Activated naive CD4-positive, alpha-beta T cell treated with anti-CD3 and anti-CD28 coated beads for 36 hours (primary cell): ENCODE data around the gene ISM1. TPM values are rescaled to one million over a fixed set of nuclear protein-coding genes. Genes with fewer than 3 reads are reported as not detected.
A peak's percentile ranks its signal among the peaks of the same experiment; 100 is the strongest.

ENCODE experiments used
- CTCF ChIA-PET: fragments of 350-600 bp; sonication (Branson Sonifier 250); formaldehyde crosslinking; loops from one replicate; lab custom pipeline; 2021; ENCODE audit warnings: antibody characterized with exemption; lab: Charles Lee
- DNase-seq: peaks from one replicate; pipeline ENCODE4 v3.0.0-alpha.2; 2020
- H3K27ac Mint-ChIP-seq: one replicate; pipeline ENCODE4 v1.8.0; 2021; ENCODE audit warnings: mild to moderate bottlenecking, mixed read lengths
- H3K27me3 Mint-ChIP-seq: one replicate; pipeline ENCODE4 v1.8.0; 2021; ENCODE audit warnings: low read depth, mixed read lengths
- H3K36me3 Mint-ChIP-seq: one replicate; pipeline ENCODE4 v1.8.0; 2021; ENCODE audit warnings: low read depth, mixed read lengths
- H3K4me1 Mint-ChIP-seq: one replicate; pipeline ENCODE4 v1.8.0; 2021; ENCODE audit warnings: low read depth, mixed read lengths
- H3K4me3 Mint-ChIP-seq: one replicate; pipeline ENCODE4 v1.8.0; 2021; ENCODE audit warnings: mild to moderate bottlenecking, moderate library complexity, mixed read lengths
- H3K9me3 Mint-ChIP-seq: one replicate; pipeline ENCODE4 v1.8.0; 2021; ENCODE audit warnings: mixed read lengths
- intact Hi-C: fragments of 100-400 bp; cut with micrococcal nuclease; formaldehyde crosslinking; loops from one replicate; pipeline ENCODE4 v1.15.1; 2023
- total RNA-seq, 2 experiments: library from RNA; stranded (reverse); gene quantifications; one replicate each; pipeline ENCODE4 v1.2.3, GENCODE V29; 2021

The ISM1 gene
- total RNA-seq, result under 1 TPM; 0.27 to 0.29 TPM

DNA sequence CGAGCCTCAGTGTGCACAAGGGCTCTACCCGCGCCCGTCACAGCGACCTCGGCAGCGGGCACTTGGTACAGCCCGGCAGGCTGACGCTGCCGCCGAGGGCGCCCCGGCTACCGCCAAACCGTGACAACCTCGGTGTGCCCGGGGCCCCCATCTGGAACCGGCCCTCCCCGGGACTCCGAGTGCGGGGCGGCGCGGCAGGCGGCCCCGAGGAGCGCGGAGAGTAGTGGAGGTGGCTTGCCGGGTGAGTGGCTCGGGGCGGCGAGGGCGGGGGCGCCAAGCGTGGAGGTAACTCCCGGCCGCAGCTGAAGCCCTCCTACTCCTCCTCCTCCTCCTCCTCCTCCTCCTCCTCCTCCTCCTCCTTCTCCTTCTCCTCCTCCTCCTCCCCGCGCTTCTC lies at the start of gene ISM1:
Gene ISM1 (plus strand): TSS at position 371 of the 394 bp plus-strand sequence. CDS start 503 bp downstream, outside the sequence.
- H3K9me3 Mint-ChIP-seq, result no peaks in the 10 kb centered on the region
- intact Hi-C loops, result loop anchor here (1.0 to 10.0 kb wide), 6 partner anchors 8 to 1326 kb away; partner anchors contain the start of genes ESF1, NDUFAF5 and TASP1
- CTCF ChIA-PET, result no interaction called here
- DNase-seq, result peak; percentile 32
- H3K4me1 Mint-ChIP-seq, result peaks cover 10% of the 10 kb centered on the region
- peak within 1 kb of the TSS; percentile 75 for H3K4me3 Mint-ChIP-seq
- H3K27me3 Mint-ChIP-seq, result peaks cover 35% of the 10 kb centered on the region
- H3K27ac Mint-ChIP-seq, result no peak within 1 kb of the TSS
- H3K36me3 Mint-ChIP-seq, result no peaks in the 10 kb centered on the region

DNA sequence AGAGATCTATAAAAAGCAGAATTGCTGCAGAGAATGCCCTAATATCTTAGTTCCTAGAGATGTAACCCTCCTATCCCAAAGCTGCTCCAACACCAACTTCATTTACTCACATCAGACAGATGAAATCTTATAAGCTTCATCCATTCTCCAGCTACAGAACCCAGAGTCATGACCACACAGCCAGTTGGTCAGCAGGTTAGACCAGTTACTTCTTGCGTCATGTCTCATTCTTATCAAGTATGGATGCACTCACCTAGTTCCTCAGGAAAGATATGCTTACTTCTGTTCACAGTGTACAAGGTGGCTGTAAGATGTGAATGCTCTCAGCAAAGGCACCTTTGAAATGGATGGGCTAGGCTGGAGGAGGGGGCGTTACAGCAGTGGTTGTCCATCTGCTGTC lies 47.9 kb upstream of the ISM1 start:
- CTCF ChIA-PET, result no interaction called here
- no peak for DNase-seq
- H3K4me1 Mint-ChIP-seq, result no peaks in the 10 kb centered on the region
- H3K36me3 Mint-ChIP-seq, result no peaks in the 10 kb centered on the region
- no peaks in the 10 kb centered on the region for H3K27me3 Mint-ChIP-seq
- H3K9me3 Mint-ChIP-seq, result peaks cover 3% of the 10 kb centered on the region
- intact Hi-C loops, result no loop called here
- H3K4me3 Mint-ChIP-seq, result no peak overlapping the region
- H3K27ac Mint-ChIP-seq, result no peak overlapping the region

DNA sequence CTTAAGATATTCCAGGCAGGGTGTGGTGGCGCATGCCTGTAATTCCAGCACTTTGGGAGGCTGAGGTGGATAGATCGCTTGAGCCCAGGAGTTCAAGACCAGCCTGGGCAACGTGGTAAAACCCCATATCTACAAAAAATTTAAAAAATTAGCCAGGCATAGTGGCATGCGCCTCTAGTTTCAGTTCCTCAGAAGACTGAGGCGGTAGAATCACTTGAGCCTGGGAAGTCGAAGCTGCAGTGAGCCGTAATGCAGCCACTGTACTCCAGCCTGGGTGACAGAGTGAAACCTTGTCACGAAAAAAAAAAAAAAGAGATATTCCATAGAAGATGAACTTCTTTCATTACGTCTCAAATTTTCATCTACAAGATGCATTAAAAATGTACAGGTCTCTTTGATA lies 46.7 kb upstream of the ISM1 start:
- peaks cover 3% of the 10 kb centered on the region for H3K9me3 Mint-ChIP-seq
- H3K36me3 Mint-ChIP-seq, result no peaks in the 10 kb centered on the region
- no peak for DNase-seq
- H3K4me3 Mint-ChIP-seq, result no peak overlapping the region
- no peak overlapping the region for H3K27ac Mint-ChIP-seq
- intact Hi-C loops, result no loop called here
- CTCF ChIA-PET, result interaction anchor here (0.8 kb wide), 1 partner anchor 86 kb away, joined by 6 read pairs; no protein-coding TSS in a partner anchor
- H3K4me1 Mint-ChIP-seq, result no peaks in the 10 kb centered on the region
- no peaks in the 10 kb centered on the region for H3K27me3 Mint-ChIP-seq

DNA sequence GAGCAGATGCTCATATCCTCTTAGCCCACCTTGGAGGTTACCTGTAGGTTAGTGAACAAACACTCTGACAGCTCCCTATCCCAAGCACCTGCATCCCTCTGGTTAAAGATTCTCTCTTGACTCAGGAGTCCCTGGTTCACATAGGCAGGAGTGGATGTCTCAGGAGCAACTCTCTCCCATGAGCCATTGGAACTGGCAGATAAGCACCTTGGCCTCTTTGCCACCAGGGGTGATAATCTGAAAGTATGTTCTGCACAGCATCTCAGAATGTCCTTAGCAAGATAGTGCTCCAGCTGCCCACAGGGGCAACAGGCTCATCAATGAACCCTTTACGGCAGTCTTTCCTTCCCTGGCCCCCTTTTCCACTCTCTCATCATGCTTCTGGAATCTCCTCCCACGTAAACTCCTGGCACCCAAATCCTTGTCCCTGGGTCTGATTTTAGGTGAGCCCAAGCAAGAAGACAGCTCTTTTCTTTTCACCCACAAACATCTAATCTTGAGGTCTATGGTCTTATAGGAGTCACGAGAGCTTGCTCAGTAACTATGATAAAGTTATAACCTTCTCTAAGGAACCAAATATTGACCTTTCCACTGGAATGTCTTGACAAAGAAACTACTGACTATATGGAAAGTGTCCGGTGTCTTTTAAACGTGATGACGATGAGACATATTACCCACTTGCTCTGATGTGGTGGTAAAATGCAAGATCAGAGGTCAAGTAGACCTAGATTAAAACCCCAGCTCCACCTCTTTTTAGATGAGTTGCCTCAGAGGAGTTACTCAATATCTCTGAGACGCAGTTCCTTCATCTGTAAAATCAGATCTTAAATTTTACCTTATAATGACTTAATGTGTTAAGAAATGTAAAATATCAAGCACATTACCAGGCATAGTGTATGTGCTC lies 39.8 kb upstream of the ISM1 start:
- no peak overlapping the region for H3K4me3 Mint-ChIP-seq
- H3K27ac Mint-ChIP-seq, result no peak overlapping the region
- no peak for DNase-seq
- CTCF ChIA-PET, result interaction anchor here (1.2 kb wide), 1 partner anchor 33 kb away, joined by 3 read pairs; no protein-coding TSS in a partner anchor
- no peaks in the 10 kb centered on the region for H3K36me3 Mint-ChIP-seq
- H3K4me1 Mint-ChIP-seq, result no peaks in the 10 kb centered on the region
- H3K27me3 Mint-ChIP-seq, result peaks cover 3% of the 10 kb centered on the region
- intact Hi-C loops, result no loop called here
- peaks cover 4% of the 10 kb centered on the region for H3K9me3 Mint-ChIP-seq

DNA sequence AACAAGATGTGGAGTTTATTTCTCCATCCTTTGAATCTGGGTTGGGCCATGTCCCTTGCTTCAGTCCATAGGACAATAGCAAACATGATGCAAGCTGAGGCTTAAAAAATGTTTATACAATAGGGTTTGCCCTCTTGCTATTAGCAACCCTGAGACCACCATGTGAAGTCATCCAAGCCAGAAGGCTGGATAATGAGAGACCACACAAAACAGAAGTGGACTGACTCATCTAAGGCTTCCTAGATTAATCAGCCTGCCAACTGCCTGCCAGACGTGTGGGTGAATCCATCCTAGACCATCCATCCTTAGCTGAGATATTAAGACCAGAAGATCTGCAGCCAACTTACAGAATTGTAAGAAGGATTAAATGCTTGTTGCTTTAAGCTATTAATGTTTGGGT lies 38.1 kb upstream of the ISM1 start:
- no peak for DNase-seq
- peaks cover 11% of the 10 kb centered on the region for H3K9me3 Mint-ChIP-seq
- peaks cover 3% of the 10 kb centered on the region for H3K27me3 Mint-ChIP-seq
- H3K4me1 Mint-ChIP-seq, result no peaks in the 10 kb centered on the region
- CTCF ChIA-PET, result no interaction called here
- no peak overlapping the region for H3K27ac Mint-ChIP-seq
- intact Hi-C loops, result no loop called here
- H3K4me3 Mint-ChIP-seq, result no peak overlapping the region
- peaks cover 5% of the 10 kb centered on the region for H3K36me3 Mint-ChIP-seq

DNA sequence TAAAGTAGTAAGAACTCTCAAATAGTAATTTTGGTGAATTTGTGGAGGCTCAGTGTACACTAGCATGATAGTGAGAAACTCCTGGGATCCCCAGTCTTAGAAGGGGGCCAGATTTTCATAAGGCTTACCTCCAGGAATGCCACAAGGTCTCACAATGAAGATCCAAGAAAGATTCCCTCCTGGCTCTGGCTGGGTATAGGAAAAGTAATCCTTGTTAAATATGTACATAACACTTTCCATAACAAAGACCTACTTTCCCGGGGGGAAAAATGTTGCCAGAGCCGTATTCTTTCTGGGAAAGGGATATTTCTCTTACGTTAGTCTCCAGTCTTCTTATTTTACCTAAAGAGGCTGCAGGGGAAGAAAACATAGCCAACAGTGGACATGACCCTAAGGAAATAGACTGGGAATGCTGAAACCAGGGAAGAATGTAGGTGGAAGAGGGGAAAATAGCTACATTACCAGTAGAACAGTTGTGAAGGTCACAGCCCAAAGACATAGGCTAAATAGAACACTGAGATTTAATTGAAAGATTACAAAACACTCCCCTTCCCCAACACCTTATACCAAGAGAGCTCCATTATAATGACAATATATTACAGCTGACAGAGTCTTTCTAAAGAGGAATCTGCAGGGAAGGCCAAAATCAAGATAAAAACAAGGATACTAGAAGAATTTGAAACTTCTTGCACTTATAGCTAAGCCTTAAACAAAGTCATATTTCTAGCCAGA lies 34.9 kb upstream of the ISM1 start:
- Mint-ChIP-seq H3K27ac (no peak overlapping the region), H3K9me3 (peaks cover 11% of the 10 kb centered on the region)
- CTCF ChIA-PET, result interaction anchor here (0.6 kb wide), 2 partner anchors 75 to 495 kb away, joined by 3 read pairs; no protein-coding TSS in a partner anchor

DNA sequence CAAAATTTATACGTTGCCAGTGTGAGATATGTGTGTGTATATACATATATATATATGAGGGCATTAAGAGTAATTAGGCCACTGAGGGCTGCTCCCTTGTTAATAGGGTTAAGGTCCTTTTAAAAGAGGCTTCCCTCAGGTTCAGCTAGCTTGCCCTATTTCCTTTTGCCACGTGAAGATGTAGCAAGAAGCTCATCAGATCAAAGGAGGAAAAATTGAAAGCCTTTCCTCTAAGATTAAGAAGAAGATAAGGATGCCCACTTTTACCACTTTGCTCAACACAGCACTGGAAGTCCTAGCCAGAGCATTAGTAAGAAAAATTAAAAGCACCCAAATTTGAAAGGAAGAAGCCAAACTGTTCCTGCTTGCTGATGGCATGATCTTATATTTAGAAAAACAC lies 33.2 kb upstream of the ISM1 start:
- peaks cover 5% of the 10 kb centered on the region for H3K36me3 Mint-ChIP-seq
- no peak overlapping the region for H3K27ac Mint-ChIP-seq
- no peak overlapping the region for H3K4me3 Mint-ChIP-seq
- peaks cover 11% of the 10 kb centered on the region for H3K9me3 Mint-ChIP-seq
- CTCF ChIA-PET, result interaction anchor here (1.7 kb wide), 1 partner anchor 358 kb away, joined by 4 read pairs; no protein-coding TSS in a partner anchor
- H3K27me3 Mint-ChIP-seq, result no peaks in the 10 kb centered on the region
- no peak for DNase-seq
- H3K4me1 Mint-ChIP-seq, result no peaks in the 10 kb centered on the region
- intact Hi-C loops, result no loop called here

More for the DNA sequence above, 34.9 kb upstream of the ISM1 start:
- no peaks in the 10 kb centered on the region for H3K4me1 Mint-ChIP-seq
- no peak for DNase-seq
- peaks cover 5% of the 10 kb centered on the region for H3K36me3 Mint-ChIP-seq
- intact Hi-C loops, result no loop called here
- no peak overlapping the region for H3K4me3 Mint-ChIP-seq
- peaks cover 2% of the 10 kb centered on the region for H3K27me3 Mint-ChIP-seq

DNA sequence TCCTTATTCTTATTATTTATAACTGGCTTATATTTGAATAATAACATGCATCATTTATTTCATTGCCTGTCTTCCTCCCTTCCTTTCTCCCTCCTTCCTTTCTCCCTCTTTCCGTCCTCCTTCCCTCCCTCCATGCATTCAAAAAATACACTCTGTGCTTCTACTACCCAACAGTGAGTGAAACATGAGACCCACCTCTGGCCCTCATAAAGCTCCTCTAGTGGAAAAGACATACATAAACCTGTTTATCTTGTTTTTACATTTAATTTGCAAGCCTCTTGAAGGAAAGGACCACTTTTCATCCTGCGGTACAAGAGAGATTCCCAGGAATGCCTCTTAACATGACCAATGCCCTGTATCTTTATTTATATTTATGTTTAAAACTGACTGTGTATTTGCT lies 21.8 kb upstream of the ISM1 start:
- intact Hi-C loops, result no loop called here
- peaks cover 3% of the 10 kb centered on the region for H3K4me1 Mint-ChIP-seq

DNA sequence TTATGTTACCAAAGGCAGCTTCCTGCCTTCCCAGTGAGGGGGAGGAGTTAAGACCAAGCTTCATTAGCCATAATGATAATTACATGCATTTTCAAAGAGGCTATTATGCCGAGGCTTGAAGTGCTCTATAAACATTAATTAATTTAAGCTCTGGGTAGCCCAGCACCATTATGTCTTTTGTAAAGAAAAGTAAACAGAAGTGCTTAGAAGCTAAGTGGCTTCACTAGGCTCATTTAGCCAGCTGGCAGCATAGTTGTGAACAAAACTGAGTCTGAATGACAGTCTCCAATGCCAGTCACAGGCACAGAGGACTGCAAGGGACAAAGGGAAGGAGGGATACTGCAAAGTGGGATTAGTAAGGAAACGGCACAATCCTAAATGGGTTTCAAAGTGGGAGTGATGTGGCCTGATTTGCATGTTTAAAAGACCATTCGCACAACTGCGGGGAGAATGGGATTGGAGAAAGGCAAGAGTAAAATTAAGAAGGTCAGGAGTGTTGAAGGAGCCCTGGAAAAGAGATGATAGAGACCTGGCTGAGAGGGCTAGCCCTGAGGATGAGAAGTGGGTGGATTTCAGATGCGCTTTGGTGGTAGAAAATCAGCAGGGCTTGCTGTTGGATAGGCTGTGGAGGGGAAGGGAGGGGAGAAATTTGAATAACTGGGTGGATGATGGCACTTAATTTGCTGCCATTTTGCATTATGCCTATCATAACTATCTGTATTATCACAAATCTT lies 20.1 kb upstream of the ISM1 start:
- Mint-ChIP-seq H3K4me1 (peaks cover 3% of the 10 kb centered on the region), H3K27ac (no peak overlapping the region), H3K27me3 (peaks cover 7% of the 10 kb centered on the region), H3K36me3 (no peaks in the 10 kb centered on the region), H3K9me3 (no peaks in the 10 kb centered on the region), H3K4me3 (no peak overlapping the region)
- DNase-seq, result no peak
- intact Hi-C loops, result no loop called here
- CTCF ChIA-PET, result no interaction called here

More for the DNA sequence above, 21.8 kb upstream of the ISM1 start:
- H3K36me3 Mint-ChIP-seq, result no peaks in the 10 kb centered on the region
- DNase-seq, result no peak
- H3K27ac Mint-ChIP-seq, result no peak overlapping the region
- H3K27me3 Mint-ChIP-seq, result peaks cover 7% of the 10 kb centered on the region
- CTCF ChIA-PET, result no interaction called here
- H3K4me3 Mint-ChIP-seq, result no peak overlapping the region
- no peaks in the 10 kb centered on the region for H3K9me3 Mint-ChIP-seq

DNA sequence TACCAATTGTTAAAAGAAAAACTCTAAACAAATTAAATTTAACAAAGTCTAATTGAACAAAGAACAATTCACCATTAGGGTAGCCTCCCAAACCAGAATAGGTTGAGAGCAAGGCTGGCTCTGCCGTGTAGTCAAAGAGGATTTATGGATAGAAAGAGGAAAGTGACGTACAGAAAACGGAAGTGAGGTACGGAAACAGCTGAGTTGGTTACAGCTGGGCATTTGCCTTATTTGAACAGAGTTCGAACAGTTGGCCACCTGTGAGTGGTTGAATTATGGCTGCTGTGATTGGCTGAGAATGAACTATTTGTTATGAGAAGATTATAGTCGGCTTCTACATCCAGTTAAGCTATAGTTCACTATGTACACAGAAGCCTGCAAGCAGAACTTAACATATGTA lies 18.5 kb upstream of the ISM1 start:
- Mint-ChIP-seq H3K36me3 (no peaks in the 10 kb centered on the region), H3K4me1 (peaks cover 3% of the 10 kb centered on the region), H3K4me3 (no peak overlapping the region), H3K27me3 (peaks cover 7% of the 10 kb centered on the region), H3K9me3 (no peaks in the 10 kb centered on the region), H3K27ac (no peak overlapping the region)
- CTCF ChIA-PET, result interaction anchor here (1.8 kb wide), 1 partner anchor 60 kb away, joined by 6 read pairs; no protein-coding TSS in a partner anchor
- intact Hi-C loops, result no loop called here
- DNase-seq, result no peak

DNA sequence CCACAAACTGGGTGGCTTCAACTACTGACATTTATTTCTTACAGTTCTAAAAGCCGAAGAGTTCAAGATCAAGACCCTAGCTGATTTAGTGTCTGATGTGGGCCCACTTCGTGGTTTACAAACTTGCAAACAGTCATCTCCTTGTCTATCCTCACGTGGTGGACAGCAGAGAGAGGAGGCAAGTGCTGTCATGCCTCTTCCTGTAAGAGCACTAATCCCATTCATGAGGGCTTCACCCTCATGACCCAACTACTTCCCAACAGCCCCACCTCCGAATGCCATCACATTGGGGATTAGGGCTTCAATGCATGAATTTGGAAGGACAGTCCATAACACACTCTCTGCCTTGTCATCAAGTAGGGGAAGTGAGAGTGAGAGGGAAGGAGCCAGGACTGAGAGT lies 15.6 kb upstream of the ISM1 start:
- CTCF ChIA-PET, result no interaction called here
- DNase-seq, result no peak
- H3K4me3 Mint-ChIP-seq, result no peak overlapping the region
- H3K9me3 Mint-ChIP-seq, result no peaks in the 10 kb centered on the region
- no peak overlapping the region for H3K27ac Mint-ChIP-seq
- no peaks in the 10 kb centered on the region for H3K36me3 Mint-ChIP-seq
- peaks cover 3% of the 10 kb centered on the region for H3K4me1 Mint-ChIP-seq
- intact Hi-C loops, result no loop called here
- H3K27me3 Mint-ChIP-seq, result peaks cover 9% of the 10 kb centered on the region
